ENCODE measurements around the gene CADM4. TPM values are rescaled to one million over a fixed set of nuclear protein-coding genes. Genes with fewer than 3 reads are reported as not detected.

CADM4 gene
- total and polyA plus RNA-seq, 5 donors from 2014 or later: 0.30 TPM; not detected in 4

DNA sequence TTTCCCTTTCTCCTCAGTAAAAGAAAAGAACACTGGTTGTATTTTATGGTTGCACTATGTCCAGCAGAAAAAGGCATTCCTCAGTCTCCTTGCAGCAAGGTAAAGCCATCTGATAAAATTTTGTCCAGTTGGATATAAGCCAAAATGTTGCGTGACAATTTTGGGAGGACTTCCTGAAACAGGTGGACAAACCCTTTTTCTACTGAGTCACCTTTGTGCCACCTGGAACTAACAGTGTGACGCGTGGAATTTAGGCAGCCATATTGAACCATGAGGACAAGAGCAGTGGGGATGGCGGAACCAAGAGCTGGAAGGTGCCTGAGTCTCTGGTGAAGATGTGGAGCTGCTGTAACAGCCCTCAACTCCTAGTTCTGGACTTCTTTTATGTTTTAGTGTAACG lies 8.2 kb downstream of the CADM4 start:
- H3K9me3 Mint-ChIP-seq: no peaks in the 10 kb centered on the region
- no peak overlapping the region for H3K4me3 Mint-ChIP-seq
- no peaks in the 10 kb centered on the region for H3K9me3 ChIP-seq (ENCODE audit: control insufficient read depth in 2 of 2, low read length in 2 of 2)
- no peaks in the 10 kb centered on the region for H3K4me1 ChIP-seq (ENCODE audit: control insufficient read depth, insufficient read depth, low read length, poor library complexity, severe bottlenecking)
- ATAC-seq (ENCODE audit: low read depth in 2 of 2) (no peak), DNase-seq (no peak)
- H3K36me3 ChIP-seq (ENCODE audit: control insufficient read depth, insufficient read depth, low read length): no peaks in the 10 kb centered on the region
- no peak overlapping the region for H3K4me3 ChIP-seq (ENCODE audit: low read depth, low read length)
- peak overlapping the region in 1 of 3 donors; percentile 80 for H3K27ac Mint-ChIP-seq
- peaks cover 52% of the 10 kb centered on the region for H3K27me3 Mint-ChIP-seq
- no peak overlapping the region for H3K27ac ChIP-seq (ENCODE audit: insufficient read depth, low read length, poor library complexity, severe bottlenecking)
- no peaks in the 10 kb centered on the region for H3K27me3 ChIP-seq (ENCODE audit: control insufficient read depth, insufficient read depth, low read length)
- no peaks in the 10 kb centered on the region for H3K36me3 Mint-ChIP-seq
- H3K4me1 Mint-ChIP-seq: peaks cover 0 to 11% (median 5%) of the 10 kb centered on the region in 4 donors

DNA sequence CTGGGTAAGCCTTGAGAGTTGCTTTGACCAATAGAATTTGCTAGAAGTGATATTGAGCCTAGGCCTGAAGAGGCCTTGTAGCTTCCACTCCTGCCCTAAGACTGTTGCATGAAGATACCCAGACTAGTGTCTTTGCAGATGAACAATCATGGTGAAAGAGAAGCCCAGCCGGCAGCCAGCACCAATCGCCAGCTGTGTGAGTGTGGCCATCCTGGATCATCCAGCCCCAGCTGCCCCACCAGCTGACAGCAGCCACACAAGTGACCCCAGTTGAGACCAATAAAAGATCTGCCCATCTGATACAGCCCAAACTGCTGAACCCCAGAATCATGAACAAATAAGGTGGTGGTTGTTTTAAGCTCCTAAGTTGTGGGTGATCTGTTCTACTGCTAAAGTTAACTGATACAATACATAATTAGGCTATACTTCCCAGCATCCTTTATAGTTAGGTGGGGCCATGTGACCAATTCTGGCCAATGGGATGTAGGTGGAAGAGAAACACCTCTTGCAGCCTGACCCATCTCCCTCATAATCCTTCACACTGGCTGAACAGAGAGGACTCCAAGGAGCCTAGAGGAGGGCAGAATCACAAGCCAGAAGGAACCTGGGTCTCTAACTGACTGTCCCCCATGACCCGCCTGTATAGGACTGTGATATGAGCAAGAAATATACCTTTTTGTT lies 10.9 kb downstream of the CADM4 start:
- Mint-ChIP-seq H3K4me3 (no peak overlapping the region), H3K27me3 (peaks cover 36% of the 10 kb centered on the region), H3K9me3 (no peaks in the 10 kb centered on the region), H3K36me3 (no peaks in the 10 kb centered on the region), H3K4me1 (peaks cover 0 to 24% (median 11%) of the 10 kb centered on the region in 4 donors), H3K27ac (peak overlapping the region in 1 of 3 donors; percentile 40)
- Histone ChIP-seq H3K27ac (ENCODE audit: insufficient read depth, low read length, poor library complexity, severe bottlenecking) (no peak overlapping the region), H3K4me3 (ENCODE audit: low read depth, low read length) (no peak overlapping the region), H3K4me1 (ENCODE audit: control insufficient read depth, insufficient read depth, low read length, poor library complexity, severe bottlenecking) (peaks cover 5% of the 10 kb centered on the region), H3K9me3 (ENCODE audit: control insufficient read depth in 2 of 2, low read length in 2 of 2) (no peaks in the 10 kb centered on the region), H3K36me3 (ENCODE audit: control insufficient read depth, insufficient read depth, low read length) (no peaks in the 10 kb centered on the region), H3K27me3 (ENCODE audit: control insufficient read depth, insufficient read depth, low read length) (no peaks in the 10 kb centered on the region)
- ATAC-seq (ENCODE audit: low read depth in 2 of 2) (no peak), DNase-seq (no peak)

DNA sequence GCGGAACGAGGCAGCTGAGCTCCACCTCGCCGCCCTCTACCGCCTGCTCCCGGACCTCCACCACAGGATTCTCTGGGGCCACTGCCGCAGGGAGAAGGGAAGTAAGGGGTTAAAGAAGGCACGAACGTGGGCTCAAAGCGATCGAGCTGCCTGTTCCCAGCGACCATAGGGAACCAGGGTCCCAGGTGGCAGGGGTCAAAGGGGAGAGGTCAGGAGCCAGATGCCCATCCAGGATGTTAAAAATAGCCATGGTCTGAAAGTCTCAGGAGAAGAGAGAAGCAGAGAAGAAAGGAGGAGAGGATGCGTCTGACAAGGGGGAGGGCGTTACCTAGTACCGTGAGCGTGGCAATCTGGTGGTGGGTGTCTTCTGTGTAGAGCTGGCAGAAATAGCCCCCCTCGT lies 12.8 kb downstream of the CADM4 start:
- H3K4me1 Mint-ChIP-seq: peaks cover under 1 to 24% (median 9%) of the 10 kb centered on the region in 4 donors
- no peak overlapping the region for H3K27ac Mint-ChIP-seq
- Histone ChIP-seq H3K9me3 (ENCODE audit: control insufficient read depth in 2 of 2, low read length in 2 of 2) (no peaks in the 10 kb centered on the region), H3K27me3 (ENCODE audit: control insufficient read depth, insufficient read depth, low read length) (no peaks in the 10 kb centered on the region), H3K4me3 (ENCODE audit: low read depth, low read length) (no peak overlapping the region), H3K36me3 (ENCODE audit: control insufficient read depth, insufficient read depth, low read length) (no peaks in the 10 kb centered on the region), H3K4me1 (ENCODE audit: control insufficient read depth, insufficient read depth, low read length, poor library complexity, severe bottlenecking) (peaks cover 5% of the 10 kb centered on the region), H3K27ac (ENCODE audit: insufficient read depth, low read length, poor library complexity, severe bottlenecking) (no peak overlapping the region)
- peak overlapping the region in 2 of 4 donors; percentile 38 to 43 for H3K4me3 Mint-ChIP-seq
- H3K27me3 Mint-ChIP-seq: peaks cover 18% of the 10 kb centered on the region
- no peaks in the 10 kb centered on the region for H3K36me3 Mint-ChIP-seq
- no peak for DNase-seq
- ATAC-seq (ENCODE audit: low read depth in 2 of 2): no peak
- H3K9me3 Mint-ChIP-seq: no peaks in the 10 kb centered on the region

DNA sequence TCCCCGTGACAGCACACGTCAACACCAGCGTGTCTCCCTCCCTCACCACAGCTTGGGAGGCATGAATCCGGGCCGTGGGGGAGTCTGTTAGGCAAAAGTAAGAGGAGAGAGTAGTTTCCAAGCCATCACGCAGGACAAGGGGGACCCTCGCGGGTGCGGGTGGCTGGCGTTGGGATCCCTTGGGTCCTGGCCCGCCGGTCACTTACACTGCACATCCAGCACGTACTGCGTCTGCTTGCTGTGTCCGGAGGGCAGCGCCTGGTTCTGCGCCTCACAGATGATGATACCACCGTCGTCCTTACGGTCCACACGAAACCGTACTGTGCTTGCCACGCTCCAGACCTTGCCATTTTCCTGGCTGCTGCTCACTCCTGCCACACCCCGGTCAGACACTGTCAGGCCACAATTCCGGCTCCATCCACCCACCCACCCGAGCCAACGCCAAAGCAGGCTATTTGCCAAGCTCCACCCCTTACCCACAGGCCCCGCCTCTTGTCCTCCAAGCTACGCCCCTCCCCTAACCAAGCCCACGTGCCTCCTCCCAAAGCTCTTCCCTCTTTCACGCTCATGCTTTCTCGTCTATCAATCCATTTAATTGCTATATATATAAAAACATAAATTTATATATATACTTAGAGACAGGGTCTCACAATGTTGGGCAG lies 13.6 kb downstream of the CADM4 start:
- no peaks in the 10 kb centered on the region for H3K9me3 Mint-ChIP-seq
- no peaks in the 10 kb centered on the region for H3K36me3 Mint-ChIP-seq
- ATAC-seq (ENCODE audit: low read depth in 2 of 2): no peak
- H3K27ac ChIP-seq (ENCODE audit: insufficient read depth, low read length, poor library complexity, severe bottlenecking): no peak overlapping the region
- H3K36me3 ChIP-seq (ENCODE audit: control insufficient read depth, insufficient read depth, low read length): no peaks in the 10 kb centered on the region
- DNase-seq: peak in 2 of 3 donors; percentile 11 to 28
- H3K27me3 ChIP-seq (ENCODE audit: control insufficient read depth, insufficient read depth, low read length): no peaks in the 10 kb centered on the region
- H3K4me3 ChIP-seq (ENCODE audit: low read depth, low read length): no peak overlapping the region
- peak overlapping the region in 1 of 4 donors; percentile 58 for H3K4me3 Mint-ChIP-seq
- H3K4me1 Mint-ChIP-seq: peaks cover 5 to 26% (median 9%) of the 10 kb centered on the region in 4 donors
- H3K27ac Mint-ChIP-seq: no peak overlapping the region
- peaks cover 17% of the 10 kb centered on the region for H3K27me3 Mint-ChIP-seq
- peaks cover 5% of the 10 kb centered on the region for H3K4me1 ChIP-seq (ENCODE audit: control insufficient read depth, insufficient read depth, low read length, poor library complexity, severe bottlenecking)
- no peaks in the 10 kb centered on the region for H3K9me3 ChIP-seq (ENCODE audit: control insufficient read depth in 2 of 2, low read length in 2 of 2)

DNA sequence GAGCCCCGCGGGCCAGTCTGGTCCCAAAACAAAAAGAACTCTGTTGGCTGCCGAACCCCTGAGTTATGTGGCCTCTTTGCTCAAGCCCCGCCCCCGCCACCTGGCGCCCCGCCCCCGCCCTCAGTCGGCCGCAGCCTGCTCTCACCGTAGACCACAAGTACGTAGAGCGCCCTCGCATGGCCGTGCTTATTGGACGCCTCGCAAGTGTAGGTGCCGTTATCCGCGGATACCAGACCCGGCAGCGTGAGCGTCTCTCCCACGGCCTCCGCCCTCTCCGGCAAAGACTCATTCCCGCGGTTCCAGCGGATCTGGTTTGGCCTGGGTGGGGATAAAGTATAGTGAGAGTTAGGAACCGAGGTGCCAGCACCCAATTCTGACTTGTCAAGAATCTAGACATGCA lies 14.7 kb downstream of the CADM4 start:
- Histone ChIP-seq H3K4me3 (ENCODE audit: low read depth, low read length) (no peak overlapping the region), H3K27ac (ENCODE audit: insufficient read depth, low read length, poor library complexity, severe bottlenecking) (no peak overlapping the region), H3K9me3 (ENCODE audit: control insufficient read depth in 2 of 2, low read length in 2 of 2) (no peaks in the 10 kb centered on the region), H3K4me1 (ENCODE audit: control insufficient read depth, insufficient read depth, low read length, poor library complexity, severe bottlenecking) (peaks cover 11% of the 10 kb centered on the region), H3K36me3 (ENCODE audit: control insufficient read depth, insufficient read depth, low read length) (no peaks in the 10 kb centered on the region), H3K27me3 (ENCODE audit: control insufficient read depth, insufficient read depth, low read length) (no peaks in the 10 kb centered on the region)
- ATAC-seq (ENCODE audit: low read depth in 2 of 2) (peak; percentile 77), DNase-seq (peak; percentile 72 to 89 (median 77))
- Mint-ChIP-seq H3K4me1 (peaks cover 10 to 37% (median 15%) of the 10 kb centered on the region in 4 donors), H3K36me3 (no peaks in the 10 kb centered on the region), H3K27me3 (peaks cover 17% of the 10 kb centered on the region), H3K27ac (peak overlapping the region in 1 of 3 donors; percentile 26), H3K9me3 (no peaks in the 10 kb centered on the region), H3K4me3 (peak overlapping the region in 2 of 4 donors; percentile 46 to 58)

DNA sequence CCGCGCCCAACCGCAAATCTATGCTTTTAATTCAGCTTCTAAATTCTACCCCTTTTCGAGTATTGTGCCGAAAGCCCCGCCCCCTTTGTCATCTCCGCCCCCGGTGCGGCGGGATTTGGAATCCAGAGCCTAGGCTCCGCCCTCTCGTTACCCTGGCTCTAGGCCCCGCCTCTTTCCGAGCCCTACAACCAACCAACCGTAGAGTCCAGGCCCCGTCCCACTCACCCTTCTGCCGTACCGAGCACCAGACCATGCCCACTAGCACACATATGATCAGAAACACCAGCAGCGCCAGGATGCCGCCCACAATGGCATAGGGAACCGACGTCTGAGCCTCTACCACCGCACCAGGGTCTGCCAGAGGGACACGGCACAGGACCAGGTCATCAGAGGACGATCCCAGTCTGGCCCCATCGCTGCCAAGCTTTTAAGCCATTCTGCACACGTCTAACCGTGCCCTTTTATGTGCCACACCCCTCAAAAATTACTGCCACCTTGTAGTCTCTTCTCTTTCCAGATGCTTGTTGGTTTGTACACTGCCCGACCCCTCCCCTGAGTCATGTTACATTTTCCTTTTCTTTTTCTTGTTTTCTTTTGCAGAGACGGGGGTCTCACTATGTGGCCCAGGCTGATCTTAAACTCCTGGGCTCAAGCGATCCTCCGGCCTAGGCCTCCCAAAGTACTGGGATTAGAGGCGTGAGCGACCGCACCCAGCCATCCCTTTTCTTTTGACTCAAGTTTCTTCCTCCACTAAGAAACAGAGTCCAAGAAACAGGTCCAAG lies 15.6 kb downstream of the CADM4 start:
- DNase-seq (no peak), ATAC-seq (ENCODE audit: low read depth in 2 of 2) (no peak)
- Histone ChIP-seq H3K4me1 (ENCODE audit: control insufficient read depth, insufficient read depth, low read length, poor library complexity, severe bottlenecking) (peaks cover 14% of the 10 kb centered on the region), H3K36me3 (ENCODE audit: control insufficient read depth, insufficient read depth, low read length) (no peaks in the 10 kb centered on the region), H3K27me3 (ENCODE audit: control insufficient read depth, insufficient read depth, low read length) (no peaks in the 10 kb centered on the region), H3K9me3 (ENCODE audit: control insufficient read depth in 2 of 2, low read length in 2 of 2) (no peaks in the 10 kb centered on the region), H3K4me3 (ENCODE audit: low read depth, low read length) (no peak overlapping the region), H3K27ac (ENCODE audit: insufficient read depth, low read length, poor library complexity, severe bottlenecking) (no peak overlapping the region)
- H3K27ac Mint-ChIP-seq: peak overlapping the region in 2 of 3 donors; percentile 38 to 52
- H3K4me3 Mint-ChIP-seq: peak overlapping the region in 2 of 4 donors; percentile 43 to 86
- peaks cover 10 to 42% (median 17%) of the 10 kb centered on the region in 4 donors for H3K4me1 Mint-ChIP-seq
- H3K9me3 Mint-ChIP-seq: no peaks in the 10 kb centered on the region
- H3K36me3 Mint-ChIP-seq: no peaks in the 10 kb centered on the region
- H3K27me3 Mint-ChIP-seq: peaks cover 17% of the 10 kb centered on the region

DNA sequence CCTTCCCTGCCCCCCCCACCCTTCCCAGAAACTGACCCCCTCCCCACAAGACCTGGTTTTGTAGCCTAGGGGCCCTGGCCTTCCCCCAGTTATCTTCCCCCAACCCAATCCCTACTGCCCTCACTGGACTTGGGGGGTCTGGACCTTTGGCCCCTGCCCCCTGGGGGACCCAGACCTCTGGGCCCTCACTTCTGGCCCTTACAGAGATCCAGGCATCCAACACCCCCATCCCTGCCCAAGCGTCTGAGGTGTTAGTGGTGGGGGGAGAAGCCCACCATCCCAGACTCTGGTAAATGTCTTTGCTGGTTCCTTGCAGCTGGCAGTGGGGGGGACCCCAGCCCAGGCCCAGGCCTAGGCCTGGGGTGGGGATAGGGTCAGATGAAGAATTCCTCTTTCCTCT lies 16.7 kb downstream of the CADM4 start:
- no peak for ATAC-seq (ENCODE audit: low read depth in 2 of 2)
- no peaks in the 10 kb centered on the region for H3K9me3 ChIP-seq (ENCODE audit: control insufficient read depth in 2 of 2, low read length in 2 of 2)
- no peaks in the 10 kb centered on the region for H3K27me3 ChIP-seq (ENCODE audit: control insufficient read depth, insufficient read depth, low read length)
- no peak overlapping the region for H3K27ac ChIP-seq (ENCODE audit: insufficient read depth, low read length, poor library complexity, severe bottlenecking)
- Mint-ChIP-seq H3K9me3 (no peaks in the 10 kb centered on the region), H3K27me3 (peaks cover 12% of the 10 kb centered on the region), H3K27ac (no peak overlapping the region), H3K36me3 (no peaks in the 10 kb centered on the region), H3K4me3 (peak overlapping the region in 1 of 4 donors; percentile 43), H3K4me1 (peaks cover 10 to 49% (median 19%) of the 10 kb centered on the region in 4 donors)
- no peak overlapping the region for H3K4me3 ChIP-seq (ENCODE audit: low read depth, low read length)
- H3K36me3 ChIP-seq (ENCODE audit: control insufficient read depth, insufficient read depth, low read length): no peaks in the 10 kb centered on the region
- H3K4me1 ChIP-seq (ENCODE audit: control insufficient read depth, insufficient read depth, low read length, poor library complexity, severe bottlenecking): peaks cover 23% of the 10 kb centered on the region
- DNase-seq: no peak
